DOHH2 (cell line): ENCODE measurements around the gene AUTS2.
"Not testable (repeated sequence)": the region's sequence is repeated elsewhere in the genome, so short reads cannot be mapped to it uniquely, and the experiment has no call there.

Experiments used
- H3F3A ChIP-seq: fragments of 200-600 bp; sonication (generic), shearing (Covaris generic); 2 replicates; pipeline ENCODE4 v1.6.0; 2016; ENCODE audit warnings: antibody characterized with exemption, mild to moderate bottlenecking; ENCODE audit not compliant: control insufficient read depth, insufficient read depth
- H3K27ac ChIP-seq: fragments of 200-600 bp; sonication (generic); 2 replicates; pipeline ENCODE4 v1.5.1; 2014; ENCODE audit warnings: low read depth, mild to moderate bottlenecking, low read length, moderate library complexity
- H3K27me3 ChIP-seq: fragments of 200-600 bp; sonication (generic); 2 replicates; pipeline ENCODE4 v1.6.1; 2014; ENCODE audit warnings: mild to moderate bottlenecking, low read length, mixed read lengths; ENCODE audit not compliant: control insufficient read depth
- H3K36me3 ChIP-seq: fragments of 200-600 bp; sonication (generic); 2 replicates; pipeline ENCODE4 v1.6.1; 2014; ENCODE audit warnings: mild to moderate bottlenecking, low read length, moderate library complexity, mixed read lengths; ENCODE audit not compliant: control insufficient read depth
- H3K4me1 ChIP-seq: fragments of 200-600 bp; sonication (generic); 2 replicates; pipeline ENCODE4 v1.6.1; 2014; ENCODE audit warnings: mild to moderate bottlenecking, low read length, mixed read lengths; ENCODE audit not compliant: control insufficient read depth
- H3K4me2 ChIP-seq: fragments of 200-600 bp; sonication (generic); 2 replicates; pipeline ENCODE4 v1.6.0; 2014; ENCODE audit warnings: mild to moderate bottlenecking, low read length, moderate library complexity
- H3K4me3 ChIP-seq: fragments of 200-600 bp; sonication (generic); 2 replicates; pipeline ENCODE4 v1.5.1; 2014; ENCODE audit warnings: mild to moderate bottlenecking, low read length, mixed read lengths
- H3K79me2 ChIP-seq: fragments of 200-600 bp; sonication (generic); 2 replicates; pipeline ENCODE4 v1.6.1; 2014; ENCODE audit warnings: mild to moderate bottlenecking, low read length, mixed read lengths; ENCODE audit not compliant: control insufficient read depth
- H3K9me2 ChIP-seq: fragments of 200-600 bp; sonication (generic); replicated peaks from 2 replicates; pipeline ENCODE4 v1.6.1; 2014; ENCODE audit warnings: mild to moderate bottlenecking, low read length, mixed read lengths; ENCODE audit not compliant: control insufficient read depth
- H3K9me3 ChIP-seq: fragments of 200-600 bp; sonication (generic); 2 replicates; pipeline ENCODE4 v1.6.1; 2014; ENCODE audit warnings: antibody characterized with exemption, low read length, mixed read lengths; ENCODE audit not compliant: control insufficient read depth, insufficient read depth
- H4K20me1 ChIP-seq: fragments of 200-600 bp; sonication (generic); 2 replicates; pipeline ENCODE4 v1.6.0; 2014; ENCODE audit warnings: low read depth, mild to moderate bottlenecking, antibody characterized with exemption, low read length, moderate library complexity; ENCODE audit not compliant: control insufficient read depth, insufficient read depth
- CTCF ChIP-seq: fragments of 200-600 bp; sonication (generic); IDR thresholded peaks from one replicate; pipeline ENCODE4 v1.5.1; 2014; ENCODE audit warnings: antibody characterized with exemption, mild to moderate bottlenecking, low read depth, low read length; ENCODE audit not compliant: poor library complexity, severe bottlenecking
- EZH2phosphoT487 ChIP-seq: fragments of 200-600 bp; sonication (generic); IDR thresholded peaks from 2 replicates; pipeline ENCODE4 v1.6.1; 2017; ENCODE audit warnings: borderline replicate concordance, mild to moderate bottlenecking, antibody characterized with exemption, low read length, moderate library complexity, mixed read lengths

AUTS2 gene

GRCh38 chr7:70647801-70648498 is 1049.7 kb downstream of the AUTS2 start:
- no peaks in the 10 kb centered on the region for H3K79me2 ChIP-seq
- H3F3A ChIP-seq = no peaks in the 10 kb centered on the region
- no peaks in the 10 kb centered on the region for H3K27me3 ChIP-seq
- no peaks in the 10 kb centered on the region for H3K9me3 ChIP-seq
- no peak overlapping the region for H3K4me2 ChIP-seq
- no peak overlapping the region for H3K4me3 ChIP-seq
- no peaks in the 10 kb centered on the region for H3K4me1 ChIP-seq
- no peaks in the 10 kb centered on the region for H3K9me2 ChIP-seq
- H4K20me1 ChIP-seq = no peaks in the 10 kb centered on the region
- no peaks in the 10 kb centered on the region for H3K36me3 ChIP-seq
- no peak for TF ChIP-seq CTCF
- TF ChIP-seq EZH2phosphoT487 = no peak
- H3K27ac ChIP-seq = no peak overlapping the region

- not testable (repeated sequence) for H3K27ac ChIP-seq, H3K4me2 ChIP-seq
Observed at GRCh38 chr7:70648499-70648861, 1050.2 kb downstream of the AUTS2 start.

GRCh38 chr7:70649323-70649722 is 1051.0 kb downstream of the AUTS2 start:
- Histone ChIP-seq H3K36me3 (no peaks in the 10 kb centered on the region), H3F3A (no peaks in the 10 kb centered on the region), H3K4me3 (no peak overlapping the region), H3K4me2 (no peak overlapping the region), H4K20me1 (no peaks in the 10 kb centered on the region), H3K9me3 (no peaks in the 10 kb centered on the region), H3K27ac (no peak overlapping the region), H3K9me2 (no peaks in the 10 kb centered on the region), H3K4me1 (no peaks in the 10 kb centered on the region), H3K79me2 (no peaks in the 10 kb centered on the region), H3K27me3 (no peaks in the 10 kb centered on the region)
- TF ChIP-seq CTCF (no peak), EZH2phosphoT487 (no peak)

More at GRCh38 chr7:70648499-70648861, 1050.2 kb downstream of the AUTS2 start:
- not testable (repeated sequence) for H3K9me2 ChIP-seq, H3F3A ChIP-seq, H3K9me3 ChIP-seq, H3K4me3 ChIP-seq, H3K36me3 ChIP-seq, H3K4me1 ChIP-seq, H3K79me2 ChIP-seq, H4K20me1 ChIP-seq, H3K27me3 ChIP-seq

- H3K9me3 ChIP-seq = no peaks in the 10 kb centered on the region
- H3K27ac ChIP-seq = no peak overlapping the region
- H3K27me3 ChIP-seq = no peaks in the 10 kb centered on the region
- no peaks in the 10 kb centered on the region for H3K36me3 ChIP-seq
- H3F3A ChIP-seq = no peaks in the 10 kb centered on the region
- H3K79me2 ChIP-seq = no peaks in the 10 kb centered on the region
- no peaks in the 10 kb centered on the region for H3K9me2 ChIP-seq
- H4K20me1 ChIP-seq = no peaks in the 10 kb centered on the region
- TF ChIP-seq CTCF (no peak), EZH2phosphoT487 (no peak)
- no peak overlapping the region for H3K4me2 ChIP-seq
- H3K4me1 ChIP-seq = no peaks in the 10 kb centered on the region
- H3K4me3 ChIP-seq = no peak overlapping the region
Observed at GRCh38 chr7:70654146-70654545, 1055.9 kb downstream of the AUTS2 start.
